Suppressor macrophage (primary cell): ENCODE measurements around the gene SVIL.
"Not testable (repeated sequence)": the region's sequence is repeated elsewhere in the genome, so short reads cannot be mapped to it uniquely, and the experiment has no call there.

Experiments used
- DNase-seq, 4 experiments: peaks; one replicate each; pipeline ENCODE4 v3.0.0-alpha.2; 2020 to 2022

Gene SVIL

GRCh38 chr10:29512425-29512974 lies 122.3 kb downstream of the SVIL start:
- DNase-seq = no peak

- not testable (repeated sequence) for DNase-seq
These were observed 123.0 kb downstream of the SVIL start for GRCh38 chr10:29511806-29512205.

- not testable (repeated sequence) for DNase-seq
These were observed 124.2 kb downstream of the SVIL start for GRCh38 chr10:29510483-29511157.

GRCh38 chr10:29508554-29509244 lies 126.1 kb downstream of the SVIL start:
- DNase-seq = no peak

GRCh38 chr10:29507750-29508149 lies 127.0 kb downstream of the SVIL start:
- not testable (repeated sequence) for DNase-seq

GRCh38 chr10:29506324-29506921 lies 128.3 kb downstream of the SVIL start:
- not testable (repeated sequence) for DNase-seq

GRCh38 chr10:29502351-29502750 lies 132.4 kb downstream of the SVIL start:
- no peak for DNase-seq

- no peak for DNase-seq
These were observed 133.1 kb downstream of the SVIL start for GRCh38 chr10:29501692-29502091.

- no peak for DNase-seq
These were observed 134.7 kb downstream of the SVIL start for GRCh38 chr10:29499993-29500537.

- DNase-seq = peak; percentile 57 to 87 (median 73)
These were observed 138.2 kb downstream of the SVIL start for GRCh38 chr10:29496341-29497162.

- DNase-seq = no peak
These were observed 139.4 kb downstream of the SVIL start for GRCh38 chr10:29495366-29495765.

GRCh38 chr10:29493697-29494096 lies 141.1 kb downstream of the SVIL start:
- DNase-seq = no peak

GRCh38 chr10:29492774-29493173 lies 142.0 kb downstream of the SVIL start:
- no peak for DNase-seq

GRCh38 chr10:29491918-29492317 lies 142.9 kb downstream of the SVIL start:
- no peak for DNase-seq

- not testable (repeated sequence) for DNase-seq
These were observed 143.9 kb downstream of the SVIL start for GRCh38 chr10:29490781-29491280.

GRCh38 chr10:29488471-29488870 lies 146.3 kb downstream of the SVIL start:
- DNase-seq = not testable (repeated sequence)

- DNase-seq = not testable (repeated sequence)
These were observed 146.9 kb downstream of the SVIL start for GRCh38 chr10:29487884-29488266.

GRCh38 chr10:29487032-29487883 lies 147.5 kb downstream of the SVIL start:
- not testable (repeated sequence) for DNase-seq

GRCh38 chr10:29486433-29486832 lies 148.3 kb downstream of the SVIL start:
- peak; percentile 49 to 76 (median 60) for DNase-seq

GRCh38 chr10:29484677-29485076 lies 150.1 kb downstream of the SVIL start:
- DNase-seq = not testable (repeated sequence)
